HEK293 (cell line): ENCODE measurements around the gene SLU7.

Experiments
- SCRT2 ChIP-seq: fragments of 450-650 bp; formaldehyde crosslinking; IDR thresholded peaks from 2 replicates; pipeline ENCODE4 v1.5.1; 2016; ENCODE audit warnings: missing biosample characterization, missing genetic modification characterization
- YY1 ChIP-seq: fragments of 450-650 bp; formaldehyde crosslinking; IDR thresholded peaks from 2 replicates; pipeline ENCODE4 v1.5.1; 2018; ENCODE audit warnings: missing biosample characterization, missing genetic modification characterization
- ZNF211 ChIP-seq: fragments of 450-650 bp; formaldehyde crosslinking; IDR thresholded peaks from 2 replicates; pipeline ENCODE4 v1.5.1; 2016; ENCODE audit warnings: low read depth, missing biosample characterization, missing genetic modification characterization
- ZNF24 ChIP-seq: fragments of 450-650 bp; formaldehyde crosslinking; IDR thresholded peaks from 2 replicates; pipeline ENCODE4 v1.5.1; 2016; ENCODE audit warnings: missing biosample characterization, missing genetic modification characterization
- TF ChIP-seq, protein P1 (sequence below): fragments of 450-650 bp; formaldehyde crosslinking; IDR thresholded peaks from 2 replicates; pipeline ENCODE4 v1.5.1; 2016; ENCODE audit warnings: missing biosample characterization, missing genetic modification characterization

DNA sequence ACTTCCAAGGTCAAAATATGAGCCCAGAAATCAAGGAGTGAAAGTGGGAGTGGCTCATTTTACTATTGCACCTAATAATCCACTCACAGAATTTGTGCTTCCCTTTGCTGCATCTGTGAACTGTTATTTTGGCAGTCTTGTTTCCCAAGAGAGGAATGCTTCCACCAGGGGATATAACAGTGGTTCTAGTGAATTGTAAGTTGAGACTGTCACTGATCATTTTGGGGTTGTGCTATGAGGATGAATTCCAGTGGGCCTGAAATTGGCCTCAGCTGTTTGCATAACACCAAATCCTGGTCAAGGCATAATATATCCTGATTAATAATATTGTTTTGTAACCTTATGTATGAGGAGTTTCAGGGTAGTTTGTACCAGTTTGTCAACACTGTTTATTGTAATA lies 33.4 kb downstream of the SLU7 start:
- TF ChIP-seq ZNF211 (tag by site-specific recombination) (no peak), SCRT2 (tag by site-specific recombination) (no peak), YY1 (no peak), ZNF24 (tag by site-specific recombination) (no peak)
- TF ChIP-seq, protein P1, sequence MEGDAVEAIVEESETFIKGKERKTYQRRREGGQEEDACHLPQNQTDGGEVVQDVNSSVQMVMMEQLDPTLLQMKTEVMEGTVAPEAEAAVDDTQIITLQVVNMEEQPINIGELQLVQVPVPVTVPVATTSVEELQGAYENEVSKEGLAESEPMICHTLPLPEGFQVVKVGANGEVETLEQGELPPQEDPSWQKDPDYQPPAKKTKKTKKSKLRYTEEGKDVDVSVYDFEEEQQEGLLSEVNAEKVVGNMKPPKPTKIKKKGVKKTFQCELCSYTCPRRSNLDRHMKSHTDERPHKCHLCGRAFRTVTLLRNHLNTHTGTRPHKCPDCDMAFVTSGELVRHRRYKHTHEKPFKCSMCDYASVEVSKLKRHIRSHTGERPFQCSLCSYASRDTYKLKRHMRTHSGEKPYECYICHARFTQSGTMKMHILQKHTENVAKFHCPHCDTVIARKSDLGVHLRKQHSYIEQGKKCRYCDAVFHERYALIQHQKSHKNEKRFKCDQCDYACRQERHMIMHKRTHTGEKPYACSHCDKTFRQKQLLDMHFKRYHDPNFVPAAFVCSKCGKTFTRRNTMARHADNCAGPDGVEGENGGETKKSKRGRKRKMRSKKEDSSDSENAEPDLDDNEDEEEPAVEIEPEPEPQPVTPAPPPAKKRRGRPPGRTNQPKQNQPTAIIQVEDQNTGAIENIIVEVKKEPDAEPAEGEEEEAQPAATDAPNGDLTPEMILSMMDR: no peak
